IPS-15b (cell line): ENCODE measurements around the gene MKRN3.

Experiments
- H3K27me3 ChIP-seq: one replicate; pipeline ENCODE4 v1.6.1; 2013; ENCODE audit warnings: low read length; ENCODE audit not compliant: control insufficient read depth, insufficient read depth
- H3K36me3 ChIP-seq: one replicate; pipeline ENCODE4 v1.6.1; 2013; ENCODE audit warnings: low read length; ENCODE audit not compliant: control insufficient read depth, insufficient read depth
- H3K4me1 ChIP-seq: one replicate; pipeline ENCODE4 v1.6.1; 2013; ENCODE audit warnings: mild to moderate bottlenecking, low read length; ENCODE audit not compliant: control insufficient read depth, insufficient read depth
- H3K4me3 ChIP-seq: one replicate; pipeline ENCODE4 v1.5.1; 2013; ENCODE audit warnings: low read depth, low read length
- H3K9ac ChIP-seq: one replicate; pipeline ENCODE4 v1.6.1; 2013; ENCODE audit warnings: low read depth, mild to moderate bottlenecking, low read length
- H3K9me3 ChIP-seq: one replicate; pipeline ENCODE4 v1.6.1; 2013; ENCODE audit warnings: mild to moderate bottlenecking, low read length; ENCODE audit not compliant: control insufficient read depth, insufficient read depth

The MKRN3 gene

DNA sequence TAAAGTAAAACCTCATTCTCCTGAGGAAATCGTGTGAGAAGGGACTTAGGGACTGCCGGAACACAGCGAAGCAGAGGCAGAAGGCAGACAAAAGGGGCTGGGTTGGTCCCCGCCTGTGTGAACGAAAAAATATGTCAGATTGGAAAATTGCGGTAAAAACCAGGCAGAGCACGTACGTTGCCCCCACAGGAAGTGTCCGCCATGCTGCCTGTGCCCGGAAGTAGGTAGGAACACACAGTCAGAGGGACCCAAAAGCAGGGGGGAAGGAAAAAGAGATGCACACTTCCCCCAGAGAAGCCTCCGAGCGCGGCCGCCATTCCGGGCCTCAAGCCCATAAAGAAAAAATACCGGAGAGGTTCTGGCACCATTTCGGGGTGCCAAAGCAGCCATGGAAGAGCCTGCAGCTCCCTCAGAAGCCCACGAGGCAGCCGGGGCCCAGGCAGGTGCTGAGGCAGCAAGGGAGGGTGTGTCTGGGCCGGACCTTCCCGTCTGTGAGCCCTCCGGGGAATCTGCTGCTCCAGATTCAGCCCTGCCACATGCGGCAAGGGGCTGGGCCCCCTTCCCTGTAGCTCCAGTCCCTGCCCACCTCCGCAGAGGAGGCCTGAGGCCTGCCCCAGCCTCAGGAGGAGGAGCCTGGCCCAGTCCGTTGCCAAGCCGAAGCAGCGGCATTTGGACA is at the start of gene MKRN3:
Gene MKRN3 (plus strand): TSS at position 280 of the 676 bp plus-strand sequence. CDS start 109 bp downstream, at position 389.
- Histone ChIP-seq H3K4me1 (peaks cover under 1% of the 10 kb centered on the region), H3K4me3 (no peak within 1 kb of the TSS), H3K9me3 (peaks cover 8% of the 10 kb centered on the region), H3K36me3 (no peaks in the 10 kb centered on the region), H3K9ac (no peak within 1 kb of the TSS), H3K27me3 (no peaks in the 10 kb centered on the region)

DNA sequence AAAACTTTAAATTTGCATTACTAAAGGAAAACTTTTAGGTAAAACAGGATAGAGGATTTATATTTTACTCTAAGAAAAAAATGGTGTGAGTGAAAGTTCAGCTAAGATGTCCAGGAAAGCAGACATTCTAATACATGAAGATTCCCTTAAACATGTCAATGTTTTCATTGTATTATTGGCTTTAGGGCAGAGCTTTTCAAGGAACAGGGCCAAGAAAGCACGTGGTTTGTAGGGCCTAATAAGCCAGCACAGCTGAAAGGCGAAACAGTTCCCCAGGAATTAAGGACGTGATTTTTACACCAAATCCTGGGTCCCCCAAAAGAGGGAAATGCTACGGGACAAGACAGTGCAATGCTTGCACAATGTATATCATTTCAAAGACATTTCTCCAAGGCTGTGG is 48.6 kb upstream of the MKRN3 start:
- no peak overlapping the region for H3K9ac ChIP-seq
- no peaks in the 10 kb centered on the region for H3K4me1 ChIP-seq
- no peaks in the 10 kb centered on the region for H3K27me3 ChIP-seq
- no peaks in the 10 kb centered on the region for H3K9me3 ChIP-seq
- H3K4me3 ChIP-seq = no peak overlapping the region
- H3K36me3 ChIP-seq = no peaks in the 10 kb centered on the region

DNA sequence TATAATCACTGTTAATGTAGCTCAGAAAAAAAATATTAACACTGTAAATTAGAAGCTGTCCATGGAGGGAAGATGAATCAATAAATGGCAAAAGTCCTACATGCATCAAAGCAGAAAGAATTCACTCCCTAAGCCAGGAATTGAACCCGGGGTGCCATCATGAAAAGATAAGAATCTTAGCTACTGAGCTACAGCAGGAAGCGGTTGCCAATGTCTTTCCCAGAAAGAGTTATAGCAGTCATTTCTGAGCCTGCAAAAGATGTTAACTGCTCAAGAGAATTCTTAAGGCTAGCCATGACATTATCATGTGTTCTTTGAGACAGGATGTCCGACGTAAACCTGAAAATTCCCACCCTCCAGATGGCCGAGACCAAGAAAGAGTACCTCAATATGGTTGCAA is 47.4 kb upstream of the MKRN3 start:
- Histone ChIP-seq H3K36me3 (no peaks in the 10 kb centered on the region), H3K27me3 (no peaks in the 10 kb centered on the region), H3K9ac (no peak overlapping the region), H3K9me3 (no peaks in the 10 kb centered on the region), H3K4me1 (no peaks in the 10 kb centered on the region), H3K4me3 (no peak overlapping the region)

DNA sequence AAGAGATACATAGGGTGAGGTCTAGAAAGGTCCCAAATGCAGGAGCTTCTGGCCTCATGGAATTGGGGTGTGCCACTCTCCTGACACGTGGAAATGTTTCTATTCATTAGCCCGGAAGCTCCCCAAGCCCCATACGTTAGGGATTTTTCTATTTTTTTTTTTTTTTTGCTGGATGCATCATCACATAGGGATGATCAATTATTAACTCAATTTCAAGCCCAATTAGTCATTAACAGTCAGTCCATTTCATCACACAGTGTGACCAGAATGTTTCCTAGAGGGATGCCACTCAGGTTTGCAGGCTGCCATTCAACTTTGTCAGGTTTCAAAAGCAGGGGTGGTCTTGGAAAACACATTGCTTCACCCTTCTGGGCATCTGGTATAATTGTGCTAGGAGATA is 40.7 kb upstream of the MKRN3 start:
- H3K9me3 ChIP-seq = no peaks in the 10 kb centered on the region
- H3K9ac ChIP-seq = no peak overlapping the region
- no peaks in the 10 kb centered on the region for H3K27me3 ChIP-seq
- no peak overlapping the region for H3K4me3 ChIP-seq
- H3K4me1 ChIP-seq = no peaks in the 10 kb centered on the region
- H3K36me3 ChIP-seq = no peaks in the 10 kb centered on the region

DNA sequence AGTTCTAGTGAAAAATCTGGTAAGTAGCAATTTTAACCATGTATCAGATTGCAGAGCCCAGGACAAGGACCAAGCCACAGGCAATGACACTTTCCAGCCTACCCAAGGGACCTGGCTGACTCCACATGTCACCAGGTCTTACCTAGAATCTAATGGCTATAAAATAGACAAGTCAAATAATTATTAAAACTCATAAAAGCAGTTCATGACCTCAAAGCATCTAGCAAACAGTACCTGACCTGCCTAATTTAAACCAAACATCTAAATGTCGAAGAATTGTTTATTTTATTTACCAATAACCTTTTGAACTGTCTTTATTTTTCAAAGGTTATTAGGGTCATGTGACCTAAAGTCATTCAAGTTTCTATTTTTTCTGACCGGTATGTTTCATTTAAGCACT is 35.6 kb upstream of the MKRN3 start:
- Histone ChIP-seq H3K36me3 (no peaks in the 10 kb centered on the region), H3K27me3 (no peaks in the 10 kb centered on the region), H3K4me3 (no peak overlapping the region), H3K4me1 (no peaks in the 10 kb centered on the region), H3K9ac (no peak overlapping the region), H3K9me3 (no peaks in the 10 kb centered on the region)

DNA sequence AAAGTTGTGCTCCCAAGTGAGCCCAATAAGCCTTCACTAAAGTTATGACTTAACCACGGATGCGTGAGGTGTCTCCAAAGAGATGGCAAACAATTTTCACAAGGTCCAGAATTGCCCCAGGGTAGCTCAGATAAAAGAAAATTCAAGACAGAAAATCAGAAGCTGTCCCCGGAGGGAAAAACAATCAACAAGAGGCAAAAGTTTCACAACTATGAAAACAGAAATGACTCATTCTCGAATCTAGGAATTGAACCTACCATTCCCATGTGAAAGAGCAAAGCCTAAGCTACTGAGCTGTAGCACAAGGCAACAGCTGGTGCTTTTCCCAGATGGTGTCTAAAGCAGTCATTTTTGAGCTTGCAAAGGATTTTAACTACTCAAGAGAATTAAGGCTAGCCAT is 33.5 kb upstream of the MKRN3 start:
- Histone ChIP-seq H3K9me3 (no peaks in the 10 kb centered on the region), H3K4me1 (no peaks in the 10 kb centered on the region), H3K27me3 (no peaks in the 10 kb centered on the region), H3K4me3 (no peak overlapping the region), H3K36me3 (no peaks in the 10 kb centered on the region), H3K9ac (no peak overlapping the region)

DNA sequence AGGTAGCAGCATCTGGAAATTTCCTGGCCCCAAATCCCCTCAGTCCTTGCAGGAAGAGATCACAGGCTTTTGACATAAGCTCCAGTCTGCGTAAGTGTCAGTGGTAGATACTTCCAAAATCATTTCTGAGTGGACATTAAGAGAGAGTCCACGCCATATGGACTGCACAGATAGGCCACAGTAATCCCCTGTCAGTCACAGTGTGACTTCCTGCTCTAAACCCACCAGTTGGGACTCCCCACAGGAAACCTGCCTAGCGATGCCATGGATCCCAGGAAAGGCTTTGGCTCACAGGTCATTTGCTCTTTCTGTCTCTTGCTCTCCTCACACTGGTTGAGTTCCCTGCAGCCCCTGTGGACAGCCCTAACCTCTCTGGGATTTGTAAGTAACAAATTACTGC is 28.8 kb upstream of the MKRN3 start:
- no peaks in the 10 kb centered on the region for H3K9me3 ChIP-seq

DNA sequence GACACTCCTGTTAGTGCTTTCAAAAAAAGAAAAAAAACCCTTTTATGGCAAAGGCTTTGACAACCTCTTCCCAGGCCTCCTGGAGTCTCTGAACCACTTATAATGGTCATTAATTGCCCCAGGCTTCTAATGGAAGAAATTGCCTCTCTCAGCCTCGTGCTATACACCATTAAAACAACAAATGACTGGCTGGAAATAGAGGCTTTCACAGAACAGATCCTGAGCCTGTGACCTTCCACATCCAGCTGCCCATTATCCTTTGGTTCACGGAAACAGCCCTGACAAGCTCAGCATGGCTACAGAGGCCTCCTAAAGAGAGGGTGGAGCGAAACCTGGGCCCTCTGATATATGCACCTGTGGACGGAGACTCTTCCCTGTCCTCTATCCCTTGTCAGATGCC is 26.8 kb upstream of the MKRN3 start:
- H3K36me3 ChIP-seq = no peaks in the 10 kb centered on the region
- no peaks in the 10 kb centered on the region for H3K9me3 ChIP-seq
- no peaks in the 10 kb centered on the region for H3K27me3 ChIP-seq
- no peak overlapping the region for H3K4me3 ChIP-seq
- H3K9ac ChIP-seq = no peak overlapping the region
- no peaks in the 10 kb centered on the region for H3K4me1 ChIP-seq

More for the DNA sequence above, 28.8 kb upstream of the MKRN3 start:
- H3K9ac ChIP-seq = no peak overlapping the region
- no peaks in the 10 kb centered on the region for H3K27me3 ChIP-seq
- no peaks in the 10 kb centered on the region for H3K36me3 ChIP-seq
- H3K4me3 ChIP-seq = no peak overlapping the region
- no peaks in the 10 kb centered on the region for H3K4me1 ChIP-seq

DNA sequence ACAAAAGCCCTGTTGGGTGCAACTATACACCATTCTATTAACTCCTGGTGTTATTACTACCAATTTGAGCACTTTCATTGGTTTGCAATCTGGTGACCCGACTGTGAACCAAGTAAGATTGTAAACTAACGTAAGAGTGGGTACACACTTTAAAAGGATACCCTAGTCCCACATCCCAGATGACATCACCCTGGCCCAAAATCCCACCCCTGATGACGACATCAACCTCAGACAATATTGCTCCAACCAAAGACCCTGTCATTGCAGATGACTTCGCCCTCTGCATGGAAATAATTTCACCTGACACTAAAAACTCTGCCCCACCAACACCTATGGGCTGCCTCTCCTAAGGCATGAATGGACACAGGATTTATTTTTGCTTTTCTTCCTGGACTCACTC is 25.6 kb upstream of the MKRN3 start:
- Histone ChIP-seq H3K9me3 (no peaks in the 10 kb centered on the region), H3K4me1 (no peaks in the 10 kb centered on the region), H3K36me3 (no peaks in the 10 kb centered on the region), H3K4me3 (no peak overlapping the region), H3K9ac (no peak overlapping the region), H3K27me3 (no peaks in the 10 kb centered on the region)

DNA sequence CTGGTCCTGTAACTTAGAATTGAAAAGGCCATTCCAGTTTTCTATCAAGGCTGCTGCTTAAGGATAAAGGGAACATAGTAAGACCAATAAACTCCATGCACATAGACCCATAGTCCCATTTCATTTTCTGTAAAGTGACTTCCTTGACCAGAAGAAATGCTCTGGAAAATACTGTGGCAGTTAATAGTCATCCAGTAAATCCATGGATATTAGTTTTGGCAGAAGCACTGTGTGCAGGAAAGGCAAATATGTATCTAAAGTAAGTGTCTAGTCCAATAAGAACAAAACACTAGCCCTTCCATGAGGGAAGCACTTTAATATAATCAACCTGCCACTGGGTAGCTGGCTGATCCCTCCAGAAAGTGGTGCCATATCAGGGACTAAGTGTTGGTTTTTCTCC is 19.3 kb upstream of the MKRN3 start:
- H3K36me3 ChIP-seq = no peaks in the 10 kb centered on the region
- no peaks in the 10 kb centered on the region for H3K4me1 ChIP-seq
- H3K9me3 ChIP-seq = no peaks in the 10 kb centered on the region
- no peak overlapping the region for H3K9ac ChIP-seq
- H3K4me3 ChIP-seq = no peak overlapping the region
- H3K27me3 ChIP-seq = no peaks in the 10 kb centered on the region

DNA sequence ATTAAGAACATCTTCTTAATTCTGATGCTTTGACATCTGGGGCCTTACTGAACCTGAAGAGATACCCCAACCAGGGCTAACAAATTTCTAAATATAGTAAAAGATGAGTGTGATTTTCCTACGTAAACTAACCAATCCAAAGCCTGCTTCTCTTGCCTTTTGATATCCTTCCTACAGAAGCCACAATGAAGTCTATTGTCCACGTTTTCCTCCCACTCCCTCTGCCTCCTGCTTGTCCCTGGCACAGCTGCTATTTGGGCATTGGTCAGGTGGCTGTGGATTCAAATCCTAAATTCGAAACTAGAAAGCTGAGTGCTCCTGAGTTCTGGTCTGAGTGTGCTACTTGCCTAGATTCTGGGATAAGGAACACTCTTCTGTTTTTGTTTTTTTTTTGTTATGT is 17.4 kb upstream of the MKRN3 start:
- H3K4me3 ChIP-seq = no peak overlapping the region
- no peaks in the 10 kb centered on the region for H3K27me3 ChIP-seq
- no peak overlapping the region for H3K9ac ChIP-seq
- no peaks in the 10 kb centered on the region for H3K9me3 ChIP-seq
- no peaks in the 10 kb centered on the region for H3K4me1 ChIP-seq
- H3K36me3 ChIP-seq = no peaks in the 10 kb centered on the region

DNA sequence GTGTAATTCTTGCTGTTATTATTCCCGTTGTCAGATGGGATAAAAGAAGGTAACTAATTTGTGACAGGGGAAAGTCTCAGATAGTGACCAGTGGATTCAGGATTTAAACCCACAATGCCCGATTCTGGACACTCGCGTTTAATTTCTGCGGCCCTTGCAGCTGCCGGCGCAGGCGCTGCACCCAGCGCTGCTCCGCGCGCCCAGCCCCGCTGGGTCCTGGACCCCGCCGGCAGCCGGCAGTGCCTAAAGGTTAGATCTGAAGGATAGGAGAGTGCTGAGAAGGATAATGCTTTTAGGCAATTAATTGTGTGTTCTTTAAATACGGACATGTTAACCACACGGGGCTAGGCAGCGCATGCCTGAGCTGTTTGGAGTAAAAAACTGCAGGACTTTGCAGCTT is 3.6 kb upstream of the MKRN3 start:
- Histone ChIP-seq H3K4me1 (no peaks in the 10 kb centered on the region), H3K9me3 (peaks cover 8% of the 10 kb centered on the region), H3K9ac (no peak overlapping the region), H3K27me3 (no peaks in the 10 kb centered on the region), H3K36me3 (no peaks in the 10 kb centered on the region), H3K4me3 (no peak overlapping the region)
